ENCODE data around the gene RAB3C. TPM values are rescaled to one million over a fixed set of nuclear protein-coding genes. Genes with fewer than 3 reads are reported as not detected.

The RAB3C gene
- total RNA-seq, 4 donors from 2014 or later, result 0.33 to 3.4 (median 1.4) TPM

DNA sequence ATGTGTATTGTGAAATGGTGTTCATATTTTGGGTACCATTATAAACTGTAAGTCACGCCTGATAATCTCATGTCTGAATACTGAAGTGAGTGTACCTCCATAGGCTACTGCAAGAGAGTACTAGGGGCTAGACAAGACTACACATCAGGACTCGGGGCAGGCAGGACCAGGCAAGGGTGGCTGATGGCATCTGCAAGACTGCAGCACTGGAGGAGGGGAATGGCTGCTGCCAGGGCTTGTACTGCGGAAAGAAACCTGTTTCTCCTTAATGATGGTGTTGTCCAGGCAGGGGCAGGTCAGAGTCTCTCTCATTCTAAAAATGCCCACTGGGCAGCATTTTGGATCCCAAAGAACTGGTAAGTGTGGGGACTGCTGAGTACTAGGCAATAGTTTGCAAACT lies 172.5 kb downstream of the RAB3C start:
- TF ChIP-seq, protein P1, sequence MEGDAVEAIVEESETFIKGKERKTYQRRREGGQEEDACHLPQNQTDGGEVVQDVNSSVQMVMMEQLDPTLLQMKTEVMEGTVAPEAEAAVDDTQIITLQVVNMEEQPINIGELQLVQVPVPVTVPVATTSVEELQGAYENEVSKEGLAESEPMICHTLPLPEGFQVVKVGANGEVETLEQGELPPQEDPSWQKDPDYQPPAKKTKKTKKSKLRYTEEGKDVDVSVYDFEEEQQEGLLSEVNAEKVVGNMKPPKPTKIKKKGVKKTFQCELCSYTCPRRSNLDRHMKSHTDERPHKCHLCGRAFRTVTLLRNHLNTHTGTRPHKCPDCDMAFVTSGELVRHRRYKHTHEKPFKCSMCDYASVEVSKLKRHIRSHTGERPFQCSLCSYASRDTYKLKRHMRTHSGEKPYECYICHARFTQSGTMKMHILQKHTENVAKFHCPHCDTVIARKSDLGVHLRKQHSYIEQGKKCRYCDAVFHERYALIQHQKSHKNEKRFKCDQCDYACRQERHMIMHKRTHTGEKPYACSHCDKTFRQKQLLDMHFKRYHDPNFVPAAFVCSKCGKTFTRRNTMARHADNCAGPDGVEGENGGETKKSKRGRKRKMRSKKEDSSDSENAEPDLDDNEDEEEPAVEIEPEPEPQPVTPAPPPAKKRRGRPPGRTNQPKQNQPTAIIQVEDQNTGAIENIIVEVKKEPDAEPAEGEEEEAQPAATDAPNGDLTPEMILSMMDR (IDR thresholded peaks at IDR 0.05; ENCODE audit: low read depth), result no peak

DNA sequence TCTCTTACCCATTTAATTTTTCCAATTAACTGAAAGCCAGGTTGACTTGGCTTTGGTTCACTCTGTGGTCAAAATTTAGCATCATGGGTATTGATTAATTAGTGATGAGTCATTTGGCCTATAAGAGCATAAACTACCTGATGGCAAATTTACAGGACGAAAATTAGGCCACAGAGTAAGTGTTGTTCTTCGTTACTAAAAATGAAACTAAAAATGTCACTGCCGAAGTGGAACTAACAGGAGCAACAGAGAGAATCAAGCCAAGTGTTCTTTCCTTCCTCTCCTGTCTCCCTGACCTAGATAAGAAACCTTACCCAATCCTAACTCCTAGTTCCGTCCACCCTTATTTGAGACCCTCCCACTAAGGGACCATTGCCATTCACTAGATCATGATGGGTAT lies 176.9 kb downstream of the RAB3C start:
- TF ChIP-seq, protein P1 (IDR thresholded peaks at IDR 0.05; ENCODE audit: low read depth), result no peak

DNA sequence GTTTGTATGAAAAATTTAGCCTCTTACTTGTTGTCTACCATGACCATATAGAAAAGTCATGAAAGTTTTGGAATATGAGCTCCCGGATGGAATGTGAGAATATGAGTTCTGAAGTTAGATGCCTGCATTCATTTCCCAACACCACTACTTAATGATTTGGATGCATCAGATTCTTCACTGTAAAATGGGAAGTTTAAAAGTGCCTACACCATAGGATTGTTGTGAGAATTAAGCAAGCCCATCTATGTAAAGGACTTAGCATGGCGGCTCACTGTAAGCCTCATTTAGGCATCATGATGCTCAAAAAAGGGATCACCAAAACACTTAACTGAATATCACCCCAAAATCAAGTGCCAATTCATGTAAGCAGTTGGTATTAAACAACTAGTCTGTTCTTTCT lies 177.3 kb downstream of the RAB3C start:
- TF ChIP-seq, protein P1 (IDR thresholded peaks at IDR 0.05; ENCODE audit: low read depth), result no peak

DNA sequence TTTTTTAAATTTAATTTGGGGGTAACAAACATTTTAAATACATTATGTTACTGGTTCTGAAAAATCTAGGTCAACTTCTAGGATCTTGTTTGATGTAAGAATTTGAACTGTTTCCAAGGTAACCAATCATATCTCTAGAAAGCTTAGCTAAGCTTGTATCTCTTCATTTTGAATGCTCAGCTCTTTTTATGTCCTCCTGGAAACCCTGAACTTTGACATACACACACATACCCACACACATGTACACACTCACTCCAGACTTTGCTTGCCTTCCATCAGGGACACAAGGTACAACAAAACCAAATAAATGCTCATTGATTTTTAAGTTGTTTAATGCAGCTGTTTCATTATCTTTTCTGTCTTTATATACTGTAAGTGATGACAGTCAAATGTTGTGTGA lies 178.5 kb downstream of the RAB3C start:
- TF ChIP-seq, protein P1 (IDR thresholded peaks at IDR 0.05; ENCODE audit: low read depth), result no peak

DNA sequence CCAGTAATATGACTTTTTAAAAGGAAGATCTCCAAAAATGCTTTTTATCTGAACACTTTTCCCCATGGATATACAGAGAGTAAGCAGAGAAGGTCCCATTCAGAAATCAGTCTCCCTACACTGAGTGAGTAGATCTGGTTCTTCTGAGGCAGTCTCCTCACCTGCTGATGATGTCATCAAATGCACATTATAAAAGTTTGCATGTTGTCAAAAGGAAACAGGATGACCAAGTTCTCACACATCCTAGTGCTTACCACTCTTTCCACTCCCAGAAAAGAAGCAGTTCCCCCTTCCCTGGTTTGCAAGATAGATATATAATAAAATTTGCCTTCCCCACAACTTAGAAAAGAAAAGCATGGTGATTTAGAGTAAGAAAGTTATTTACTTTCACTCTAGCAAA lies 180.5 kb downstream of the RAB3C start:
- TF ChIP-seq, protein P1 (IDR thresholded peaks at IDR 0.05; ENCODE audit: low read depth), result no peak

DNA sequence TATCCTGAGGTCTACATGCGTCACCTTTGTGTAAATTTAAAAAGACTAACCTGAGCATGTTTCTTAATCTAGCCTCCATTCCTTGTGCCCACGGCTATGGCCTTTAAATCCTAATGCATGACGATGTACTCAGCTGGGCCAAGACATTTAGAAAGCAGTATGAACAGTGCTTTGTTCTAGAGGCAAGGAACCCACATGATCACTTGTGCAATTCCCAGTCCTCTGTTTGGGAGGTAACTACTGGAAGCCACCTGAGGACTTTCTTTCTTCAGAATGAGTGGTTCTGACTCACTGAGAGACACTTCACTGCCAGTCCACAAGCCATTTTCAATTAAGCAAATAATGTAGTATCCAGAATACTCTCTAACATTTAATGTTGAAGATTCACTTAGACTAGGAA lies 181.3 kb downstream of the RAB3C start:
- TF ChIP-seq, protein P1 (IDR thresholded peaks at IDR 0.05; ENCODE audit: low read depth), result no peak

DNA sequence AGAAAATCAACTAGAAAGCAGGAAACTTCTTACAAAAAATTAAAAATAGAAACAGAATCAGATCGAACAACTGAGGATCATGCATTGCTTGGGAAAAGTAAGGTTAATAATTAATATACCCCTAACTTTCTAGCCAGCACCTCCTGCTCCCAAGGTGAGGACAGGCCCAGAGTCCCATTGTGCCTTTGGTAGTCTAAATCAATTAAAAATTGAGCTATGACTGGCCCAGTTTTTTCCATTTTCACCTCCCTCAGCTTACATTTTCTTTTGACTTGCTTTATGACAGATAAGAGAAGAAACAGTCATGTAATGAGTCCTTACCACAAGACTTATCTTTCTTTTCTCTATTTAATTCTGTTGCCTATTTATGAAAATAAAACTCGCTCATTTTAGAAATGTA lies 182.2 kb downstream of the RAB3C start:
- TF ChIP-seq, protein P1 (IDR thresholded peaks at IDR 0.05; ENCODE audit: low read depth), result no peak
